Measurements from ENCODE around the gene UPK2. TPM values are rescaled to one million over a fixed set of nuclear protein-coding genes. Genes with fewer than 3 reads are reported as not detected.

UPK2 gene
- total and polyA plus RNA-seq, 2 of the 13 experiments (the other 11 are each of a cell fraction or from before 2014, with no cell fraction given): not detected

DNA sequence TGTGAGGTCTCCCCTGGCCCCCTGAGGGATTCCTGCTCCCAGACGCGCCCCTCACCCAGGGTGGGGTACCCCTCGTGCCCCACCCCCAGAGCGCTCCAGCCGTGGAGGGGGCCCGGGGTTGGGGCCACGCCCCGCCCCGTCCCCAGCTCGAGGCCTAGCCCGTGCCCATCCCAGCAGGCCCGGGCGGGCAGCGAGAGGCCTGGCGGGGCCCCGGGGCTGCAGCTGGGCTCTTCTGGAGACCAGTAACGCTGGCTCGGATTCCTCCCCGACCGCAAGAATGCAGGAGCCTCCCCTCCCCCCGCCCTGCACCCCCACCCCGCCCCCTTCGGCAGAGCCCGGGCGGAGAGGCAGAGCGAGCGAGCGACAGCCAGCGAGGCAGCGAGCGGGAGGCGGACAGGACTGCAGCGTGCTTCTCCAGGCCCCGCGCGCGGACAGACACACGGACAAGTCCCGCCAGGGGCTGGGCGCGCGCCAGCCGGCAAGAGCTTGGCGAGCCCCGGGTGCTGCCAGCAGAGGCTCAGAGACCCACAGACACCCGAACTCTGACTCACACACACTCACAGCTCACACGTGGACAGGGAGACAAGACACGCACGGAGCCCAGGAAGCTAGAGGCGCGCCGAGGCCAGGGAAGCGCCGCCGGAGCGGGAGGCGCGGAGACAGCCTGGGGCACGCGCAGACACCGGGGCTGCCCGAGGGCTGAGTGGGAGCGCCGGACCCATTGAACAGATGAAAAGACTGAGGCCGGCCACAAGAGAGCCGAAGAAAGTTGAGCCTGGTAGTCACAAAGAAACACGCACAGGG, 45.6 kb upstream of the UPK2 start (continued):
- TF ChIP-seq ZKSCAN8 (CRISPR knock-in tag; IDR thresholded peaks at IDR 0.05; ENCODE audit: borderline replicate concordance) (no peak), ZNF883 (CRISPR knock-in tag; IDR thresholded peaks at IDR 0.05; ENCODE audit: not compliant biosample characterization) (no peak), MTF2 (CRISPR knock-in tag; IDR thresholded peaks at IDR 0.05; ENCODE audit: borderline replicate concordance) (no peak), ERF (CRISPR knock-in tag; IDR thresholded peaks at IDR 0.05) (no peak), FOXK1 (CRISPR knock-in tag; IDR thresholded peaks at IDR 0.05; ENCODE audit: borderline replicate concordance, low read depth) (no peak), KLF16 (CRISPR knock-in tag; IDR thresholded peaks at IDR 0.05) (no peak), MED8 (CRISPR knock-in tag; IDR thresholded peaks at IDR 0.05; ENCODE audit: insufficient replicate concordance) (no peak), ZNF331 (CRISPR knock-in tag; IDR thresholded peaks at IDR 0.05) (no peak)
- TF ChIP-seq, protein P1, sequence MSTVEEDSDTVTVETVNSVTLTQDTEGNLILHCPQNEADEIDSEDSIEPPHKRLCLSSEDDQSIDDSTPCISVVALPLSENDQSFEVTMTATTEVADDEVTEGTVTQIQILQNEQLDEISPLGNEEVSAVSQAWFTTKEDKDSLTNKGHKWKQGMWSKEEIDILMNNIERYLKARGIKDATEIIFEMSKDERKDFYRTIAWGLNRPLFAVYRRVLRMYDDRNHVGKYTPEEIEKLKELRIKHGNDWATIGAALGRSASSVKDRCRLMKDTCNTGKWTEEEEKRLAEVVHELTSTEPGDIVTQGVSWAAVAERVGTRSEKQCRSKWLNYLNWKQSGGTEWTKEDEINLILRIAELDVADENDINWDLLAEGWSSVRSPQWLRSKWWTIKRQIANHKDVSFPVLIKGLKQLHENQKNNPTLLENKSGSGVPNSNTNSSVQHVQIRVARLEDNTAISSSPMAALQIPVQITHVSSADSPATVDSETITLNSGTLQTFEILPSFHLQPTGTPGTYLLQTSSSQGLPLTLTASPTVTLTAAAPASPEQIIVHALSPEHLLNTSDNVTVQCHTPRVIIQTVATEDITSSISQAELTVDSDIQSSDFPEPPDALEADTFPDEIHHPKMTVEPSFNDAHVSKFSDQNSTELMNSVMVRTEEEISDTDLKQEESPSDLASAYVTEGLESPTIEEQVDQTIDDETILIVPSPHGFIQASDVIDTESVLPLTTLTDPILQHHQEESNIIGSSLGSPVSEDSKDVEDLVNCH (CRISPR knock-in tag; IDR thresholded peaks at IDR 0.05): no peak
- TF ChIP-seq, protein P2, sequence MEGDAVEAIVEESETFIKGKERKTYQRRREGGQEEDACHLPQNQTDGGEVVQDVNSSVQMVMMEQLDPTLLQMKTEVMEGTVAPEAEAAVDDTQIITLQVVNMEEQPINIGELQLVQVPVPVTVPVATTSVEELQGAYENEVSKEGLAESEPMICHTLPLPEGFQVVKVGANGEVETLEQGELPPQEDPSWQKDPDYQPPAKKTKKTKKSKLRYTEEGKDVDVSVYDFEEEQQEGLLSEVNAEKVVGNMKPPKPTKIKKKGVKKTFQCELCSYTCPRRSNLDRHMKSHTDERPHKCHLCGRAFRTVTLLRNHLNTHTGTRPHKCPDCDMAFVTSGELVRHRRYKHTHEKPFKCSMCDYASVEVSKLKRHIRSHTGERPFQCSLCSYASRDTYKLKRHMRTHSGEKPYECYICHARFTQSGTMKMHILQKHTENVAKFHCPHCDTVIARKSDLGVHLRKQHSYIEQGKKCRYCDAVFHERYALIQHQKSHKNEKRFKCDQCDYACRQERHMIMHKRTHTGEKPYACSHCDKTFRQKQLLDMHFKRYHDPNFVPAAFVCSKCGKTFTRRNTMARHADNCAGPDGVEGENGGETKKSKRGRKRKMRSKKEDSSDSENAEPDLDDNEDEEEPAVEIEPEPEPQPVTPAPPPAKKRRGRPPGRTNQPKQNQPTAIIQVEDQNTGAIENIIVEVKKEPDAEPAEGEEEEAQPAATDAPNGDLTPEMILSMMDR (CRISPR knock-in tag; IDR thresholded peaks at IDR 0.05): 0 out of 2 replicates have a peak, but pooled peaks have one; percentile 12
- TF ChIP-seq, protein P3, sequence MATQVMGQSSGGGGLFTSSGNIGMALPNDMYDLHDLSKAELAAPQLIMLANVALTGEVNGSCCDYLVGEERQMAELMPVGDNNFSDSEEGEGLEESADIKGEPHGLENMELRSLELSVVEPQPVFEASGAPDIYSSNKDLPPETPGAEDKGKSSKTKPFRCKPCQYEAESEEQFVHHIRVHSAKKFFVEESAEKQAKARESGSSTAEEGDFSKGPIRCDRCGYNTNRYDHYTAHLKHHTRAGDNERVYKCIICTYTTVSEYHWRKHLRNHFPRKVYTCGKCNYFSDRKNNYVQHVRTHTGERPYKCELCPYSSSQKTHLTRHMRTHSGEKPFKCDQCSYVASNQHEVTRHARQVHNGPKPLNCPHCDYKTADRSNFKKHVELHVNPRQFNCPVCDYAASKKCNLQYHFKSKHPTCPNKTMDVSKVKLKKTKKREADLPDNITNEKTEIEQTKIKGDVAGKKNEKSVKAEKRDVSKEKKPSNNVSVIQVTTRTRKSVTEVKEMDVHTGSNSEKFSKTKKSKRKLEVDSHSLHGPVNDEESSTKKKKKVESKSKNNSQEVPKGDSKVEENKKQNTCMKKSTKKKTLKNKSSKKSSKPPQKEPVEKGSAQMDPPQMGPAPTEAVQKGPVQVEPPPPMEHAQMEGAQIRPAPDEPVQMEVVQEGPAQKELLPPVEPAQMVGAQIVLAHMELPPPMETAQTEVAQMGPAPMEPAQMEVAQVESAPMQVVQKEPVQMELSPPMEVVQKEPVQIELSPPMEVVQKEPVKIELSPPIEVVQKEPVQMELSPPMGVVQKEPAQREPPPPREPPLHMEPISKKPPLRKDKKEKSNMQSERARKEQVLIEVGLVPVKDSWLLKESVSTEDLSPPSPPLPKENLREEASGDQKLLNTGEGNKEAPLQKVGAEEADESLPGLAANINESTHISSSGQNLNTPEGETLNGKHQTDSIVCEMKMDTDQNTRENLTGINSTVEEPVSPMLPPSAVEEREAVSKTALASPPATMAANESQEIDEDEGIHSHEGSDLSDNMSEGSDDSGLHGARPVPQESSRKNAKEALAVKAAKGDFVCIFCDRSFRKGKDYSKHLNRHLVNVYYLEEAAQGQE (IDR thresholded peaks at IDR 0.05; ENCODE audit: borderline replicate concordance in 1 of 2, low read depth in 1 of 2, low read length in 2 of 2): no peak
- TF ChIP-seq, protein P4, sequence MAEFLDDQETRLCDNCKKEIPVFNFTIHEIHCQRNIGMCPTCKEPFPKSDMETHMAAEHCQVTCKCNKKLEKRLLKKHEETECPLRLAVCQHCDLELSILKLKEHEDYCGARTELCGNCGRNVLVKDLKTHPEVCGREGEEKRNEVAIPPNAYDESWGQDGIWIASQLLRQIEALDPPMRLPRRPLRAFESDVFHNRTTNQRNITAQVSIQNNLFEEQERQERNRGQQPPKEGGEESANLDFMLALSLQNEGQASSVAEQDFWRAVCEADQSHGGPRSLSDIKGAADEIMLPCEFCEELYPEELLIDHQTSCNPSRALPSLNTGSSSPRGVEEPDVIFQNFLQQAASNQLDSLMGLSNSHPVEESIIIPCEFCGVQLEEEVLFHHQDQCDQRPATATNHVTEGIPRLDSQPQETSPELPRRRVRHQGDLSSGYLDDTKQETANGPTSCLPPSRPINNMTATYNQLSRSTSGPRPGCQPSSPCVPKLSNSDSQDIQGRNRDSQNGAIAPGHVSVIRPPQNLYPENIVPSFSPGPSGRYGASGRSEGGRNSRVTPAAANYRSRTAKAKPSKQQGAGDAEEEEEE (CRISPR knock-in tag; IDR thresholded peaks at IDR 0.05; ENCODE audit: borderline replicate concordance): no peak
- TF ChIP-seq, protein P5, sequence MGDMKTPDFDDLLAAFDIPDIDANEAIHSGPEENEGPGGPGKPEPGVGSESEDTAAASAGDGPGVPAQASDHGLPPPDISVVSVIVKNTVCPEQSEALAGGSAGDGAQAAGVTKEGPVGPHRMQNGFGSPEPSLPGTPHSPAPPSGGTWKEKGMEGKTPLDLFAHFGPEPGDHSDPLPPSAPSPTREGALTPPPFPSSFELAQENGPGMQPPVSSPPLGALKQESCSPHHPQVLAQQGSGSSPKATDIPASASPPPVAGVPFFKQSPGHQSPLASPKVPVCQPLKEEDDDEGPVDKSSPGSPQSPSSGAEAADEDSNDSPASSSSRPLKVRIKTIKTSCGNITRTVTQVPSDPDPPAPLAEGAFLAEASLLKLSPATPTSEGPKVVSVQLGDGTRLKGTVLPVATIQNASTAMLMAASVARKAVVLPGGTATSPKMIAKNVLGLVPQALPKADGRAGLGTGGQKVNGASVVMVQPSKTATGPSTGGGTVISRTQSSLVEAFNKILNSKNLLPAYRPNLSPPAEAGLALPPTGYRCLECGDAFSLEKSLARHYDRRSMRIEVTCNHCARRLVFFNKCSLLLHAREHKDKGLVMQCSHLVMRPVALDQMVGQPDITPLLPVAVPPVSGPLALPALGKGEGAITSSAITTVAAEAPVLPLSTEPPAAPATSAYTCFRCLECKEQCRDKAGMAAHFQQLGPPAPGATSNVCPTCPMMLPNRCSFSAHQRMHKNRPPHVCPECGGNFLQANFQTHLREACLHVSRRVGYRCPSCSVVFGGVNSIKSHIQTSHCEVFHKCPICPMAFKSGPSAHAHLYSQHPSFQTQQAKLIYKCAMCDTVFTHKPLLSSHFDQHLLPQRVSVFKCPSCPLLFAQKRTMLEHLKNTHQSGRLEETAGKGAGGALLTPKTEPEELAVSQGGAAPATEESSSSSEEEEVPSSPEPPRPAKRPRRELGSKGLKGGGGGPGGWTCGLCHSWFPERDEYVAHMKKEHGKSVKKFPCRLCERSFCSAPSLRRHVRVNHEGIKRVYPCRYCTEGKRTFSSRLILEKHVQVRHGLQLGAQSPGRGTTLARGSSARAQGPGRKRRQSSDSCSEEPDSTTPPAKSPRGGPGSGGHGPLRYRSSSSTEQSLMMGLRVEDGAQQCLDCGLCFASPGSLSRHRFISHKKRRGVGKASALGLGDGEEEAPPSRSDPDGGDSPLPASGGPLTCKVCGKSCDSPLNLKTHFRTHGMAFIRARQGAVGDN (CRISPR knock-in tag; IDR thresholded peaks at IDR 0.05): peak; percentile 73

Data from HepG2 (cell line).